GM12801 (cell line): ENCODE measurements around the gene LEKR1.

Source experiments
- TF ChIP-seq, protein P1 (sequence below): IDR thresholded peaks from one replicate; pipeline ENCODE4 v1.5.1; 2011; ENCODE audit warnings: control low read depth; ENCODE audit not compliant: insufficient read length; ENCODE audit errors: extremely low read depth

The LEKR1 gene

GRCh38 chr3:156997351-156997750 is 171.2 kb downstream of the LEKR1 start:
- TF ChIP-seq, protein P1, sequence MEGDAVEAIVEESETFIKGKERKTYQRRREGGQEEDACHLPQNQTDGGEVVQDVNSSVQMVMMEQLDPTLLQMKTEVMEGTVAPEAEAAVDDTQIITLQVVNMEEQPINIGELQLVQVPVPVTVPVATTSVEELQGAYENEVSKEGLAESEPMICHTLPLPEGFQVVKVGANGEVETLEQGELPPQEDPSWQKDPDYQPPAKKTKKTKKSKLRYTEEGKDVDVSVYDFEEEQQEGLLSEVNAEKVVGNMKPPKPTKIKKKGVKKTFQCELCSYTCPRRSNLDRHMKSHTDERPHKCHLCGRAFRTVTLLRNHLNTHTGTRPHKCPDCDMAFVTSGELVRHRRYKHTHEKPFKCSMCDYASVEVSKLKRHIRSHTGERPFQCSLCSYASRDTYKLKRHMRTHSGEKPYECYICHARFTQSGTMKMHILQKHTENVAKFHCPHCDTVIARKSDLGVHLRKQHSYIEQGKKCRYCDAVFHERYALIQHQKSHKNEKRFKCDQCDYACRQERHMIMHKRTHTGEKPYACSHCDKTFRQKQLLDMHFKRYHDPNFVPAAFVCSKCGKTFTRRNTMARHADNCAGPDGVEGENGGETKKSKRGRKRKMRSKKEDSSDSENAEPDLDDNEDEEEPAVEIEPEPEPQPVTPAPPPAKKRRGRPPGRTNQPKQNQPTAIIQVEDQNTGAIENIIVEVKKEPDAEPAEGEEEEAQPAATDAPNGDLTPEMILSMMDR: no peak

DNA sequence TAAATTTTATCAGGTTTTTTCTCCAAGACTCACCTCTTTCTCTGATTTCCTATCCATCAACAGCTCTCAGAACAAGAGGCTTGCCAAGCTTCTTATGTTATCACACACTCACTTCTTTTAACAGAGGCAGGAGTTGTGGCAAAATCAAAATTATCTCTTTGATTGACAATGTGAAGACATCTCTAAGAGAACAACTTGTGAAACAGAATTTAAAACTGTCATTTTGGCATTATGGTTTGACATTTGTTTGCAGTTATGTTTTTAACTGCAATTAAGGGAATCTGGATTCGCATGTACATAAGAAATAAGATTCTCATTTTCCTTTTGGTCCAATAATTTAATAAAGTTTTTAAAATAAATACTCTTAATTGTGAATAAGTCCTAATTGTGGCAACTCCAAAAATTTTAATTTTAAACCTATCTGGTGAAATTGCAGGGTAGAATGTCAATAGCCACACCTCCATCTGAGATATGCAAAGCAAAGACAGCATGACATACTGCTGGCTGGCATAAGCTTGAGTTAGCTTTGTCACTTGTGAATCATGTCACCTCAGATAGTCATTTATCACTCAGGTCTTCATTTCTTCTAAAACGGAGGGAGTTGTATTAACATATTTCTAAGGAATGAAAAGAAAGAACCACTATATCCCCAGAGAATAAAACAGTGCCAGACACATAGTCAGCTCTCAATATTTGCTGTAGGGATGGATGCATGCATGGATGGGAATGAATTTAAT is 175.2 kb downstream of the LEKR1 start:
- TF ChIP-seq, protein P1: no peak

GRCh38 chr3:157021679-157022078 is 195.5 kb downstream of the LEKR1 start:
- TF ChIP-seq, protein P1: no peak

- TF ChIP-seq, protein P1: no peak
These were observed 197.1 kb downstream of the LEKR1 start for GRCh38 chr3:157023226-157023625.

DNA sequence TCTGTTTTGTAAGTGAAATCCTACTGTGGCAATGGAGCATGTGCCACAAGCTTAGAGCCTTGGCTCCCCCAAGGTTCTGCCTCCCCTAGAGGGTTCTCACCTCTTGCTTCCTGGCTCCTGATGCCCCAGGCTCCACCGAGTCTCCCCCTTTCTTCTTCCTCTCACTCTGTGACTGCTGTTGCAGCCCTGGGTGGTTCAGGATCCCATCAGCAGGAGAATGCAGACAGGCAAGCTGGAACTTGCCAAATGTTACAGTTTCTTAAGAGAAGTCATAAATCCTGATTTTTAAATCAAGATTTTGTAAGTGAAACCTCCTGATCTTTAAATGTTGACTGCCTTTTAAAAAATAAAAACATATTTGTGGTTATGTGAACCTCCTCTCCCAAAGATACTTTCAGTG is 199.9 kb downstream of the LEKR1 start:
- TF ChIP-seq, protein P1: no peak

GRCh38 chr3:157027861-157028745 is 201.9 kb downstream of the LEKR1 start:
- TF ChIP-seq, protein P1: no peak

- TF ChIP-seq, protein P1: no peak
These were observed 203.2 kb downstream of the LEKR1 start for GRCh38 chr3:157029365-157029790.
